Trophoblast cell (in vitro differentiated cells and primary cell): ENCODE measurements around the gene TTC24.
"Not testable (repeated sequence)": the region's sequence is repeated elsewhere in the genome, so short reads cannot be mapped to it uniquely, and the experiment has no call there.

Source experiments
- DNase-seq, 2 donors: peaks; one replicate each; pipeline ENCODE4 v3.0.0-alpha.2; 2016
- H2AFZ ChIP-seq: 2 replicates; pipeline ENCODE4 v1.6.1; 2013; ENCODE audit warnings: low read length, moderate library complexity, mild to moderate bottlenecking; ENCODE audit not compliant: insufficient read depth, poor library complexity
- H2AK5ac ChIP-seq: 2 replicates; pipeline ENCODE4 v1.6.1; 2013; ENCODE audit warnings: mild to moderate bottlenecking, low read length
- H2BK120ac ChIP-seq: 2 replicates; pipeline ENCODE4 v1.6.1; 2013; ENCODE audit warnings: low read length, mild to moderate bottlenecking, moderate library complexity; ENCODE audit not compliant: insufficient read depth, poor library complexity
- H2BK12ac ChIP-seq: 2 replicates; pipeline ENCODE4 v1.6.1; 2013; ENCODE audit warnings: mild to moderate bottlenecking, low read length, moderate library complexity
- H2BK5ac ChIP-seq: 2 replicates; pipeline ENCODE4 v1.6.1; 2013; ENCODE audit warnings: low read length, low read depth, moderate library complexity, mild to moderate bottlenecking; ENCODE audit not compliant: poor library complexity
- H3K14ac ChIP-seq: 2 replicates; pipeline ENCODE4 v1.6.1; 2013; ENCODE audit warnings: mild to moderate bottlenecking, low read length
- H3K18ac ChIP-seq: 2 replicates; pipeline ENCODE4 v1.6.1; 2013; ENCODE audit warnings: mild to moderate bottlenecking, low read length
- H3K23ac ChIP-seq: 2 replicates; pipeline ENCODE4 v1.6.1; 2013; ENCODE audit warnings: low read length
- H3K27ac ChIP-seq: 2 replicates; pipeline ENCODE4 v1.5.1; 2013; ENCODE audit warnings: low read depth, mild to moderate bottlenecking, inconsistent platforms, low read length, moderate library complexity
- H3K27me3 ChIP-seq: 2 replicates; pipeline ENCODE4 v1.6.1; 2013; ENCODE audit warnings: inconsistent platforms, mild to moderate bottlenecking, low read length, moderate library complexity; ENCODE audit not compliant: insufficient read depth
- H3K36me3 ChIP-seq, 2 experiments: 1 replicate in 1 of 2; 2 replicates in 1 of 2; pipeline ENCODE4 v1.6.1; 2013; ENCODE audit warnings: low read length in 2 of 2, mild to moderate bottlenecking in 2 of 2, moderate library complexity in 1 of 2; ENCODE audit not compliant: insufficient read depth in 2 of 2, control insufficient read depth in 1 of 2
- H3K4ac ChIP-seq: 2 replicates; pipeline ENCODE4 v1.6.1; 2013; ENCODE audit warnings: low read depth, mild to moderate bottlenecking, low read length, moderate library complexity
- H3K4me1 ChIP-seq, 2 experiments: 1 replicate in 1 of 2; 2 replicates in 1 of 2; pipeline ENCODE4 v1.6.1; 2013; ENCODE audit warnings: low read length in 2 of 2, mild to moderate bottlenecking in 2 of 2, moderate library complexity in 1 of 2; ENCODE audit not compliant: insufficient read depth in 2 of 2, control insufficient read depth in 1 of 2
- H3K4me2 ChIP-seq: 2 replicates; pipeline ENCODE4 v1.6.1; 2013; ENCODE audit warnings: inconsistent platforms, mild to moderate bottlenecking, low read length, moderate library complexity
- H3K4me3 ChIP-seq: 2 replicates; pipeline ENCODE4 v1.5.1; 2013; ENCODE audit warnings: mild to moderate bottlenecking, low read depth, low read length, inconsistent platforms
- H3K79me1 ChIP-seq: one replicate; pipeline ENCODE4 v1.6.1; 2013; ENCODE audit warnings: low read length
- H3K79me2 ChIP-seq: 2 replicates; pipeline ENCODE4 v1.6.1; 2013; ENCODE audit warnings: low read length, mild to moderate bottlenecking; ENCODE audit not compliant: control insufficient read depth, insufficient read depth, poor library complexity
- H3K9ac ChIP-seq: 2 replicates; pipeline ENCODE4 v1.6.1; 2013; ENCODE audit warnings: mild to moderate bottlenecking, low read length
- H3K9me3 ChIP-seq: 2 replicates; pipeline ENCODE4 v1.6.1; 2013; ENCODE audit warnings: low read depth, mild to moderate bottlenecking, control low read depth, inconsistent platforms, low read length; ENCODE audit not compliant: insufficient read depth
- H4K12ac ChIP-seq: 2 replicates; pipeline ENCODE4 v1.6.1; 2013; ENCODE audit warnings: low read depth, mild to moderate bottlenecking, low read length, moderate library complexity
- H4K8ac ChIP-seq: 2 replicates; pipeline ENCODE4 v1.6.1; 2013; ENCODE audit warnings: low read depth, mild to moderate bottlenecking, low read length, moderate library complexity
- H4K91ac ChIP-seq: one replicate; pipeline ENCODE4 v1.6.1; 2013; ENCODE audit warnings: low read depth, mild to moderate bottlenecking, low read length, moderate library complexity
- WGBS: extraction: QIAGEN DNeasy Blood & Tissue Kit; methylation state at CpG from one replicate; pipeline ENCODE4 v1.1.7; 2013; ENCODE audit warnings: missing lambda C conversion rate; ENCODE audit not compliant: insufficient read length, insufficient coverage; ENCODE audit errors: extremely low coverage; 5-methylcytosine and 5-hydroxymethylcytosine counted together

Gene TTC24

GRCh38 chr1:156631152-156631551 is 51.6 kb downstream of the TTC24 start:
- H3K4me2 ChIP-seq, H2AK5ac ChIP-seq, H4K8ac ChIP-seq, H3K4me3 ChIP-seq, H3K9me3 ChIP-seq, H3K23ac ChIP-seq, H3K18ac ChIP-seq, H2BK12ac ChIP-seq, H2AFZ ChIP-seq, H4K91ac ChIP-seq, H3K79me1 ChIP-seq, H3K4ac ChIP-seq, H3K14ac ChIP-seq, H3K27me3 ChIP-seq, H3K4me1 ChIP-seq, H3K36me3 ChIP-seq, DNase-seq, H2BK5ac ChIP-seq, H3K79me2 ChIP-seq, H4K12ac ChIP-seq, H3K9ac ChIP-seq, H3K27ac ChIP-seq, H2BK120ac ChIP-seq: not testable (repeated sequence)
- no CpG with 5 or more reads among the region's 9 CpGs for WGBS

DNA sequence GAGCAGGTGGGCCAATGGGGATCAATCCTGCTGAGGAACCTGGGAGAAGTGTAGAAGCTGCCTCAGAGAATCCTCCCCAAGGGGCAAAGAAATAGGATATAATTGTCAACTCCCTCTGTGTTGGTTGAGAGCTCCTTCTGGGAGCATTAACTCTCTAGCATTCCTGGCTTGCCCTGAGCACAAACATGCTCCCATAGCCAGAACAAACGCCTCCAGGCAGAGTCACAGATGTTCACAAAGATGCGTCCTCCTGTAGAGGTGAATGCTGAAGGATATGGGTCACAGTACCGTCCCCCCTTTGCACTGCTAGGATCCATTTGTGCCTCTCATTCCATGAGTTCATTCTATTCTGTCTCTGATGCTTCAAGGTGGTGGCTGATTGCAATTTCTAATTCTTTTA is 52.8 kb downstream of the TTC24 start:
- no peak overlapping the region for H2BK5ac ChIP-seq
- no peak overlapping the region for H3K4me3 ChIP-seq
- H3K9ac ChIP-seq, result no peak overlapping the region
- DNase-seq, result peak in 1 of 2 donors; percentile 35
- H3K4me2 ChIP-seq, result no peak overlapping the region
- H3K79me2 ChIP-seq, result no peaks in the 10 kb centered on the region
- no peak overlapping the region for H4K8ac ChIP-seq
- H3K9me3 ChIP-seq, result no peaks in the 10 kb centered on the region
- H2AK5ac ChIP-seq, result no peak overlapping the region
- H4K91ac ChIP-seq, result no peak overlapping the region
- no peak overlapping the region for H3K14ac ChIP-seq
- H3K79me1 ChIP-seq, result no peaks in the 10 kb centered on the region
- no peaks in the 10 kb centered on the region for H3K4me1 ChIP-seq
- no CpG with 5 or more reads among the region's 3 CpGs for WGBS
- H3K23ac ChIP-seq, result no peak overlapping the region
- H3K36me3 ChIP-seq, result no peaks in the 10 kb centered on the region
- no peak overlapping the region for H2BK12ac ChIP-seq
- H2AFZ ChIP-seq, result no peak overlapping the region
- no peak overlapping the region for H3K27ac ChIP-seq
- H3K4ac ChIP-seq, result no peak overlapping the region
- H2BK120ac ChIP-seq, result no peak overlapping the region
- no peak overlapping the region for H3K18ac ChIP-seq
- H4K12ac ChIP-seq, result no peak overlapping the region
- H3K27me3 ChIP-seq, result no peaks in the 10 kb centered on the region
